SK-N-SH (cell line): Measurements from ENCODE around the gene CLPX.

Experiments
- CTCF ChIP-seq: fragments of 200-600 bp; sonication (generic); IDR thresholded peaks from 2 replicates; pipeline ENCODE4 v1.6.1; 2017; ENCODE audit warnings: antibody characterized with exemption, mild to moderate bottlenecking, moderate library complexity
- FOXJ3 ChIP-seq: sonication (generic); formaldehyde crosslinking; IDR thresholded peaks from 2 replicates; pipeline ENCODE4 v1.5.1; 2020; ENCODE audit warnings: mild to moderate bottlenecking, missing genetic modification reagents
- GABPA ChIP-seq: IDR thresholded peaks from 2 replicates; pipeline ENCODE4 v1.4.0; 2012; ENCODE audit warnings: low read depth, mild to moderate bottlenecking
- RCOR1 ChIP-seq: fragments of 150-350 bp; IDR thresholded peaks from 2 replicates; pipeline ENCODE4 v1.6.1; 2017; ENCODE audit warnings: antibody characterized with exemption, low read length
- REST ChIP-seq: IDR thresholded peaks from 2 replicates; pipeline ENCODE4 v1.6.1; 2012; ENCODE audit warnings: mild to moderate bottlenecking, low read depth, low read length, moderate library complexity
- RFX5 ChIP-seq: IDR thresholded peaks from 2 replicates; pipeline ENCODE4 v1.6.1; 2012; ENCODE audit warnings: mild to moderate bottlenecking, improper control_type of control experiment, low read length
- SIN3A ChIP-seq: IDR thresholded peaks from 2 replicates; pipeline ENCODE4 v1.6.1; 2012; ENCODE audit warnings: low read depth, mild to moderate bottlenecking, low read length, moderate library complexity, borderline replicate concordance
- TAF1 ChIP-seq: IDR thresholded peaks from 2 replicates; pipeline ENCODE4 v1.6.1; 2012; ENCODE audit warnings: low read depth, mild to moderate bottlenecking, low read length, moderate library complexity, borderline replicate concordance
- ZBTB33 ChIP-seq: IDR thresholded peaks from 2 replicates; pipeline ENCODE4 v1.4.0; 2012; ENCODE audit warnings: low read depth, borderline replicate concordance

- TF ChIP-seq REST: no peak
- TF ChIP-seq FOXJ3 (CRISPR knock-in tag): no peak
- no peak for TF ChIP-seq RFX5
- no peak for TF ChIP-seq SIN3A
- TF ChIP-seq ZBTB33: no peak
- TF ChIP-seq TAF1: no peak
- no peak for TF ChIP-seq CTCF
- TF ChIP-seq GABPA: no peak
- no peak for TF ChIP-seq RCOR1
Measured at GRCh38 chr15:65172531-65172930, 12.6 kb downstream of the CLPX start.
